DOHH2 (cell line): ENCODE results near the gene CDK5RAP2.

Experiments used
- H3F3A ChIP-seq: fragments of 200-600 bp; sonication (generic), shearing (Covaris generic); 2 replicates; pipeline ENCODE4 v1.6.0; 2016; ENCODE audit warnings: antibody characterized with exemption, mild to moderate bottlenecking; ENCODE audit not compliant: control insufficient read depth, insufficient read depth
- H3K27ac ChIP-seq: fragments of 200-600 bp; sonication (generic); 2 replicates; pipeline ENCODE4 v1.5.1; 2014; ENCODE audit warnings: low read depth, mild to moderate bottlenecking, low read length, moderate library complexity
- H3K27me3 ChIP-seq: fragments of 200-600 bp; sonication (generic); 2 replicates; pipeline ENCODE4 v1.6.1; 2014; ENCODE audit warnings: mild to moderate bottlenecking, low read length, mixed read lengths; ENCODE audit not compliant: control insufficient read depth
- H3K36me3 ChIP-seq: fragments of 200-600 bp; sonication (generic); 2 replicates; pipeline ENCODE4 v1.6.1; 2014; ENCODE audit warnings: mild to moderate bottlenecking, low read length, moderate library complexity, mixed read lengths; ENCODE audit not compliant: control insufficient read depth
- H3K4me1 ChIP-seq: fragments of 200-600 bp; sonication (generic); 2 replicates; pipeline ENCODE4 v1.6.1; 2014; ENCODE audit warnings: mild to moderate bottlenecking, low read length, mixed read lengths; ENCODE audit not compliant: control insufficient read depth
- H3K4me2 ChIP-seq: fragments of 200-600 bp; sonication (generic); 2 replicates; pipeline ENCODE4 v1.6.0; 2014; ENCODE audit warnings: mild to moderate bottlenecking, low read length, moderate library complexity
- H3K4me3 ChIP-seq: fragments of 200-600 bp; sonication (generic); 2 replicates; pipeline ENCODE4 v1.5.1; 2014; ENCODE audit warnings: mild to moderate bottlenecking, low read length, mixed read lengths
- H3K79me2 ChIP-seq: fragments of 200-600 bp; sonication (generic); 2 replicates; pipeline ENCODE4 v1.6.1; 2014; ENCODE audit warnings: mild to moderate bottlenecking, low read length, mixed read lengths; ENCODE audit not compliant: control insufficient read depth
- H3K9me2 ChIP-seq: fragments of 200-600 bp; sonication (generic); replicated peaks from 2 replicates; pipeline ENCODE4 v1.6.1; 2014; ENCODE audit warnings: mild to moderate bottlenecking, low read length, mixed read lengths; ENCODE audit not compliant: control insufficient read depth
- H3K9me3 ChIP-seq: fragments of 200-600 bp; sonication (generic); 2 replicates; pipeline ENCODE4 v1.6.1; 2014; ENCODE audit warnings: antibody characterized with exemption, low read length, mixed read lengths; ENCODE audit not compliant: control insufficient read depth, insufficient read depth
- H4K20me1 ChIP-seq: fragments of 200-600 bp; sonication (generic); 2 replicates; pipeline ENCODE4 v1.6.0; 2014; ENCODE audit warnings: low read depth, mild to moderate bottlenecking, antibody characterized with exemption, low read length, moderate library complexity; ENCODE audit not compliant: control insufficient read depth, insufficient read depth
- EZH2phosphoT487 ChIP-seq: fragments of 200-600 bp; sonication (generic); IDR thresholded peaks from 2 replicates; pipeline ENCODE4 v1.6.1; 2017; ENCODE audit warnings: borderline replicate concordance, mild to moderate bottlenecking, antibody characterized with exemption, low read length, moderate library complexity, mixed read lengths
- TF ChIP-seq, protein P1 (sequence below): fragments of 200-600 bp; sonication (generic); IDR thresholded peaks from one replicate; pipeline ENCODE4 v1.5.1; 2014; ENCODE audit warnings: antibody characterized with exemption, mild to moderate bottlenecking, low read depth, low read length; ENCODE audit not compliant: poor library complexity, severe bottlenecking

The CDK5RAP2 gene

DNA sequence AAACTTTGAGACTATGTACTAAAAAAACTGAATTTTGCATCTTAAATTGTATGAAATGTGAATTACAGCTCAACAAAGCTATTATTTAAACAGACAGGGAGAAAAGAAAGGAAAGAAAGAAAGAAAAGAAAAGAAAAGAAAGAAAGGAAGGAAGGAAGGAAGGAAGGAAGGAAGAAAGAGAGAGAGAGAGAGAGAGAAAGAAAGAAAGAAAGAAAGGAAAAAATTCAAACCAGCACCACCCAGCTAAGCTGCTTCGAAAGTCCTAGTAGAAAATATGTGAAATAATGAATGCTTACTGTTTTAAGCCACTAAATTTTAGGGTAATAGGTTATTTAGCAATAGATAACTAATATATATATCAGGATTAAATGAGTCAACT, 31.7 kb upstream of the CDK5RAP2 start:
- Histone ChIP-seq H3K4me3 (no peak overlapping the region), H4K20me1 (no peaks in the 10 kb centered on the region), H3K4me1 (no peaks in the 10 kb centered on the region), H3K36me3 (no peaks in the 10 kb centered on the region), H3F3A (no peaks in the 10 kb centered on the region), H3K27me3 (no peaks in the 10 kb centered on the region), H3K9me2 (no peaks in the 10 kb centered on the region), H3K27ac (no peak overlapping the region), H3K9me3 (no peaks in the 10 kb centered on the region), H3K4me2 (no peak overlapping the region), H3K79me2 (no peaks in the 10 kb centered on the region)
- no peak for TF ChIP-seq EZH2phosphoT487
- TF ChIP-seq, protein P1, sequence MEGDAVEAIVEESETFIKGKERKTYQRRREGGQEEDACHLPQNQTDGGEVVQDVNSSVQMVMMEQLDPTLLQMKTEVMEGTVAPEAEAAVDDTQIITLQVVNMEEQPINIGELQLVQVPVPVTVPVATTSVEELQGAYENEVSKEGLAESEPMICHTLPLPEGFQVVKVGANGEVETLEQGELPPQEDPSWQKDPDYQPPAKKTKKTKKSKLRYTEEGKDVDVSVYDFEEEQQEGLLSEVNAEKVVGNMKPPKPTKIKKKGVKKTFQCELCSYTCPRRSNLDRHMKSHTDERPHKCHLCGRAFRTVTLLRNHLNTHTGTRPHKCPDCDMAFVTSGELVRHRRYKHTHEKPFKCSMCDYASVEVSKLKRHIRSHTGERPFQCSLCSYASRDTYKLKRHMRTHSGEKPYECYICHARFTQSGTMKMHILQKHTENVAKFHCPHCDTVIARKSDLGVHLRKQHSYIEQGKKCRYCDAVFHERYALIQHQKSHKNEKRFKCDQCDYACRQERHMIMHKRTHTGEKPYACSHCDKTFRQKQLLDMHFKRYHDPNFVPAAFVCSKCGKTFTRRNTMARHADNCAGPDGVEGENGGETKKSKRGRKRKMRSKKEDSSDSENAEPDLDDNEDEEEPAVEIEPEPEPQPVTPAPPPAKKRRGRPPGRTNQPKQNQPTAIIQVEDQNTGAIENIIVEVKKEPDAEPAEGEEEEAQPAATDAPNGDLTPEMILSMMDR = no peak

DNA sequence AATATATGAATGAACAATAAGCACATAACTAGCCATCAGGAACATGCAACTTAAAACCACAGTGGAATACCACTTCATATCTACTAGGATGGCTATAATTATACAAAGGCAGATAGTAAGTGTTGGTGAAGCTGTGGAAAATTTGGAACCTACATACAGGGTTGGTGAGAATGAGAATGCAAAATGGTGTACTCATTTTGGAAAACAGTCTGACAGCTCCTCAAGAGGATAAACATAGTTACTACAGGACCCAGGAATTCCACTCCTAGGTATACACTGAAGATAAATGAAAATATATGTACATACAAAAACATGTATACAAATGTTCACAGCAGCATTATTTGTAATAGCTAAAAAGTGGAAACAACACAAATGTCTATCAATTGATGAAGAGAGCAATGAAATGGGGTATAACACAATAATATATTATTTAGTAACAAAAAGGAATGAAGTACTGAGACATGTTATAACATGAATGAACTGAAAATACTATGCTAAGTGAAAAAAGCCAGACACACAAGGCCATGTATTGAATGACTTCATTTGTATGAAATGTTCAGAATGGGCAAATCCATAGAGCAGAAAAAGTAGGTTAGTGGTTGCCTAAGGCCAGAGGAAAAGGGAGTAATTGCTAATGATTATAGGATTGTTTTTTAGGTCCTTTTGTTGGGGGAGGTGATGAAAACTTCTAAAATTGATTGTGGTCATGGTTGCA, 31.2 kb upstream of the CDK5RAP2 start:
- no peaks in the 10 kb centered on the region for H3K27me3 ChIP-seq
- no peaks in the 10 kb centered on the region for H3K9me3 ChIP-seq
- H3F3A ChIP-seq = no peaks in the 10 kb centered on the region
- no peaks in the 10 kb centered on the region for H4K20me1 ChIP-seq
- H3K27ac ChIP-seq = no peak overlapping the region
- no peak overlapping the region for H3K4me2 ChIP-seq
- no peaks in the 10 kb centered on the region for H3K4me1 ChIP-seq
- no peaks in the 10 kb centered on the region for H3K9me2 ChIP-seq
- TF ChIP-seq EZH2phosphoT487 = no peak
- TF ChIP-seq, protein P1 = no peak
- no peaks in the 10 kb centered on the region for H3K79me2 ChIP-seq
- no peak overlapping the region for H3K4me3 ChIP-seq
- no peaks in the 10 kb centered on the region for H3K36me3 ChIP-seq

DNA sequence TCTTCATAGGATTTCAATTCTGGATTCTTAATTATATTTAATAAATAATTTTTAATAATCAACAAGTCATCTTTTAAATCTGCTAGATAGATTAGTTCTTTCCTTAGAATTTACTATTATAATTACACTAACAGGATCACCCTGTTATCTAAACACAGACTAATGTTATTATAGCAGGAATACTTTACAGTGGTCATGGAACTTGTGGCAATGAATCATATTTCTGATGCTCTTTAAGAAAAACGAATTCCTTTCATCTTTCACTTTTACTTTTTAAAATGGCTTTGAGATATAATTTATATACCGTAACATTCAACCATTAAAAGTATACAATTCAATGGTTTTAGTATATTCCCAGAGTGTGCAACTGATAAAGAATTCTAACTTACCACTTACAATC, 29.7 kb upstream of the CDK5RAP2 start:
- Histone ChIP-seq H3K9me2 (no peaks in the 10 kb centered on the region), H3K4me2 (no peak overlapping the region), H3K27me3 (no peaks in the 10 kb centered on the region), H3K9me3 (no peaks in the 10 kb centered on the region), H3K79me2 (no peaks in the 10 kb centered on the region), H3K27ac (no peak overlapping the region), H3K36me3 (peaks cover 4% of the 10 kb centered on the region; the same call in 1 of the 2 replicates), H3K4me3 (no peak overlapping the region), H3K4me1 (no peaks in the 10 kb centered on the region), H3F3A (no peaks in the 10 kb centered on the region), H4K20me1 (no peaks in the 10 kb centered on the region)
- no peak for TF ChIP-seq EZH2phosphoT487
- TF ChIP-seq, protein P1 = no peak
